ENCODE results near the gene ATRIP. TPM values are rescaled to one million over a fixed set of nuclear protein-coding genes. Genes with fewer than 3 reads are reported as not detected.

ATRIP gene
- total RNA-seq, 1 experiment from 2014 or later = 11.9 TPM

GRCh38 chr3:48476426-48477053, 30.0 kb downstream of the ATRIP start:
- ChIA-PET POLR2A (no interaction called here), CTCF (interaction anchor here (0.6 kb wide), 1 partner anchor 29 kb away, joined by 3 read pairs; no protein-coding TSS in a partner anchor)
- Histone ChIP-seq H3K36me3 (ENCODE audit: control insufficient read depth, insufficient read depth, low read length) (no peaks in the 10 kb centered on the region), H3K27ac (ENCODE audit: low read length) (no peak overlapping the region), H3K4me3 (ENCODE audit: low read depth in 2 of 2, low read length in 2 of 2) (no peak overlapping the region), H3K27me3 (ENCODE audit: control insufficient read depth, insufficient read depth, low read length) (no peaks in the 10 kb centered on the region), H3K9me3 (ENCODE audit: control insufficient read depth, insufficient read depth, low read depth, low read length) (no peaks in the 10 kb centered on the region), H3K4me1 (ENCODE audit: control insufficient read depth, insufficient read depth, low read length) (peaks cover 7% of the 10 kb centered on the region)
- DNase-seq (ENCODE audit: low read depth, low spot score) (no peak), ATAC-seq (no peak)
- TF ChIP-seq CTCF (IDR thresholded peaks at IDR 0.05) = no peak
- TF ChIP-seq SIN3A (IDR thresholded peaks at IDR 0.05; ENCODE audit: borderline replicate concordance, insufficient read depth, low read depth, low read length) = no peak
- no peak for TF ChIP-seq REST (IDR thresholded peaks at IDR 0.05; ENCODE audit: insufficient read depth in 1 of 2, low read depth in 2 of 2, low read length in 1 of 2)
- TF ChIP-seq TCF7L2 (IDR thresholded peaks at IDR 0.05; ENCODE audit: low read depth, low read length) = no peak
- TF ChIP-seq POLR2AphosphoS5 (IDR thresholded peaks at IDR 0.05; ENCODE audit: low read depth, low read length) = no peak
- intact Hi-C loops (cut with micrococcal nuclease; ENCODE audit: unreplicated experiment) = no loop called here
- no TSS peak for BruUV-seq (replicated peaks)
- in situ Hi-C loops (cut with HindIII; ENCODE audit: low pct_unique_long_range_greater_than_20kb, low sequenced_read_pairs) = no loop called here

- BruUV-seq (replicated peaks) = no TSS peak
- Histone ChIP-seq H3K27ac (ENCODE audit: low read length) (no peak overlapping the region), H3K36me3 (ENCODE audit: control insufficient read depth, insufficient read depth, low read length) (no peaks in the 10 kb centered on the region), H3K9me3 (ENCODE audit: control insufficient read depth, insufficient read depth, low read depth, low read length) (no peaks in the 10 kb centered on the region), H3K4me1 (ENCODE audit: control insufficient read depth, insufficient read depth, low read length) (peaks cover 7% of the 10 kb centered on the region), H3K4me3 (ENCODE audit: low read depth in 2 of 2, low read length in 2 of 2) (no peak overlapping the region), H3K27me3 (ENCODE audit: control insufficient read depth, insufficient read depth, low read length) (no peaks in the 10 kb centered on the region)
- TF ChIP-seq CTCF (IDR thresholded peaks at IDR 0.05) (no peak), TCF7L2 (IDR thresholded peaks at IDR 0.05; ENCODE audit: low read depth, low read length) (no peak), REST (IDR thresholded peaks at IDR 0.05; ENCODE audit: insufficient read depth in 1 of 2, low read depth in 2 of 2, low read length in 1 of 2) (no peak), POLR2AphosphoS5 (IDR thresholded peaks at IDR 0.05; ENCODE audit: low read depth, low read length) (no peak), SIN3A (IDR thresholded peaks at IDR 0.05; ENCODE audit: borderline replicate concordance, insufficient read depth, low read depth, low read length) (no peak)
- in situ Hi-C loops (cut with HindIII; ENCODE audit: low pct_unique_long_range_greater_than_20kb, low sequenced_read_pairs) = no loop called here
- no peak for DNase-seq (ENCODE audit: low read depth, low spot score)
- no peak for ATAC-seq
- intact Hi-C loops (cut with micrococcal nuclease; ENCODE audit: unreplicated experiment) = no loop called here
- ChIA-PET CTCF (no interaction called here), POLR2A (no interaction called here)
Observed at GRCh38 chr3:48477959-48478520, 31.5 kb downstream of the ATRIP start.

All from Panc1 (cell line).